IMR-90 (cell line): ENCODE results near the gene AWAT1. TPM values are rescaled to one million over a fixed set of nuclear protein-coding genes. Genes with fewer than 3 reads are reported as not detected.

ENCODE experiments used
- ATAC-seq: fragments of 200-7000 bp; cut with Tn5 transposase; 2 replicates; pipeline ENCODE4 v1.9.1; 2020; ENCODE audit warnings: low read depth, mild to moderate bottlenecking, moderate library complexity
- BruUV-seq: library from RNA; stranded (reverse); fragments of 400-500 nt; replicated peaks from 2 replicates; lab custom pipeline; 2021; lab: Mats Ljungman, UMichigan
- CTCF ChIA-PET: fragments of 300-600 bp; formaldehyde crosslinking; extraction: SDS; loops from one replicate; lab custom pipeline; 2021; ENCODE audit warnings: antibody characterized with exemption; lab: Yijun Ruan, JAX
- POLR2A ChIA-PET: fragments of 300-600 bp; sonication (Branson Sonifier 250); formaldehyde crosslinking; loops from one replicate; lab custom pipeline; 2022; ENCODE audit warnings: antibody characterized with exemption; ENCODE audit not compliant: unreplicated experiment; lab: Charles Lee
- DNase-seq: peaks from one replicate; pipeline ENCODE4 v3.0.0; 2013
- H2AFZ ChIP-seq: replicated peaks from 2 replicates; pipeline ENCODE3; 2013; ENCODE audit warnings: low read length, mild to moderate bottlenecking; ENCODE audit not compliant: poor library complexity
- H2AK5ac ChIP-seq: 2 replicates; pipeline ENCODE4 v1.6.1; 2013; ENCODE audit warnings: low read depth, low read length, inconsistent platforms
- H2AK9ac ChIP-seq: replicated peaks from 2 replicates; pipeline ENCODE3; 2013; ENCODE audit warnings: mild to moderate bottlenecking, low read depth, low read length, moderate library complexity; ENCODE audit not compliant: poor library complexity
- H2BK120ac ChIP-seq: 2 replicates; pipeline ENCODE4 v1.6.1; 2013; ENCODE audit warnings: low read depth, low read length, inconsistent platforms
- H2BK15ac ChIP-seq: 3 replicates; pipeline ENCODE4 v1.6.1; 2013; ENCODE audit warnings: low read depth, low read length, inconsistent platforms
- H2BK20ac ChIP-seq: 2 replicates; pipeline ENCODE4 v1.6.1; 2013; ENCODE audit warnings: low read depth, mild to moderate bottlenecking, inconsistent platforms, low read length, moderate library complexity
- H2BK5ac ChIP-seq: 2 replicates; pipeline ENCODE4 v1.6.1; 2013; ENCODE audit warnings: mild to moderate bottlenecking, low read depth, low read length, inconsistent platforms; ENCODE audit not compliant: poor library complexity, severe bottlenecking
- H3K14ac ChIP-seq: replicated peaks from 2 replicates; pipeline ENCODE4 v1.6.1; 2013; ENCODE audit warnings: low read depth, low read length, inconsistent platforms
- H3K18ac ChIP-seq: 2 replicates; pipeline ENCODE4 v1.6.1; 2013; ENCODE audit warnings: low read depth, low read length, control low read depth
- H3K23ac ChIP-seq: 2 replicates; pipeline ENCODE4 v1.6.1; 2013; ENCODE audit warnings: low read depth, low read length, inconsistent platforms
- H3K27ac ChIP-seq: 2 replicates; pipeline ENCODE4 v1.5.1; 2013; ENCODE audit warnings: mild to moderate bottlenecking, control low read depth, low read length; ENCODE audit not compliant: insufficient read depth
- H3K27me3 ChIP-seq: 2 replicates; pipeline ENCODE4 v1.6.1; 2013; ENCODE audit warnings: low read length; ENCODE audit not compliant: control insufficient read depth, insufficient read depth
- H3K36me3 ChIP-seq: 2 replicates; pipeline ENCODE4 v1.6.1; 2013; ENCODE audit warnings: low read length, mixed read lengths; ENCODE audit not compliant: control insufficient read depth, insufficient read depth
- H3K4ac ChIP-seq: 2 replicates; pipeline ENCODE4 v1.6.1; 2013; ENCODE audit warnings: low read depth, low read length, inconsistent platforms
- H3K4me1 ChIP-seq: 2 replicates; pipeline ENCODE4 v1.6.1; 2013; ENCODE audit warnings: low read length, mixed read lengths; ENCODE audit not compliant: control insufficient read depth, insufficient read depth
- H3K4me2 ChIP-seq: 2 replicates; pipeline ENCODE4 v1.6.1; 2013; ENCODE audit warnings: low read depth, mild to moderate bottlenecking, control low read depth, low read length, moderate library complexity
- H3K4me3 ChIP-seq: 2 replicates; pipeline ENCODE4 v1.5.1; 2013; ENCODE audit warnings: low read depth, mild to moderate bottlenecking, control low read depth, low read length, moderate library complexity; ENCODE audit not compliant: insufficient read depth
- H3K56ac ChIP-seq: 2 replicates; pipeline ENCODE4 v1.6.1; 2013; ENCODE audit warnings: low read length, inconsistent platforms; ENCODE audit not compliant: insufficient read depth; ENCODE audit errors: extremely low read depth
- H3K79me1 ChIP-seq, 2 experiments: 2 replicates each; pipeline ENCODE4 v1.6.1; 2013; ENCODE audit warnings: low read length in 2 of 2, inconsistent platforms in 1 of 2, low read depth in 1 of 2
- H3K9ac ChIP-seq: 2 replicates; pipeline ENCODE4 v1.6.1; 2013; ENCODE audit warnings: low read depth, low read length, control low read depth
- H3K9me1 ChIP-seq: 2 replicates; pipeline ENCODE4 v1.6.1; 2013; ENCODE audit warnings: low read length, inconsistent platforms; ENCODE audit not compliant: insufficient read depth
- H3K9me3 ChIP-seq: 2 replicates; pipeline ENCODE4 v1.6.1; 2013; ENCODE audit warnings: low read length; ENCODE audit not compliant: control insufficient read depth, insufficient read depth
- H4K20me1 ChIP-seq: 2 replicates; pipeline ENCODE4 v1.6.1; 2013; ENCODE audit warnings: low read length, inconsistent platforms; ENCODE audit not compliant: insufficient read depth
- H4K5ac ChIP-seq: 2 replicates; pipeline ENCODE4 v1.6.1; 2013; ENCODE audit warnings: mild to moderate bottlenecking, low read depth, low read length, control low read depth
- H4K8ac ChIP-seq, 2 experiments: 2 replicates each; pipeline ENCODE4 v1.6.1; 2013; ENCODE audit warnings: low read depth in 2 of 2, low read length in 2 of 2, control low read depth in 1 of 2, inconsistent platforms in 1 of 2
- H4K91ac ChIP-seq: 2 replicates; pipeline ENCODE4 v1.6.1; 2013; ENCODE audit warnings: low read depth, low read length, inconsistent platforms; ENCODE audit not compliant: insufficient read depth
- NFE2L2 ChIP-seq: fragments of 150-350 bp; IDR thresholded peaks from 2 replicates; pipeline ENCODE4 v1.6.1; 2016; ENCODE audit warnings: low read depth, mild to moderate bottlenecking, low read length
- WGBS, 2 experiments: methylation state at CpG; one replicate each; pipeline versions ENCODE4 v1.1.5 to v1.1.7; 2013; ENCODE audit warnings: missing lambda C conversion rate in 2 of 2; ENCODE audit not compliant: insufficient read length in 1 of 2; ENCODE audit errors: extremely low coverage in 2 of 2; 5-methylcytosine and 5-hydroxymethylcytosine counted together
- dilution Hi-C: fragments of 300-500 bp; cut with HindIII; formaldehyde crosslinking; loops from one replicate; pipeline ENCODE4 v1.14.3; 2018; ENCODE audit warnings: low sequenced_read_pairs; ENCODE audit not compliant: unreplicated experiment
- in situ Hi-C: fragments of 300-500 bp; cut with MboI; formaldehyde crosslinking; loops from 3 replicates; pipeline ENCODE4 v1.14.3; 2019; ENCODE audit warnings: low sequenced_read_pairs, inconsistent platforms, mixed read lengths
- intact Hi-C: fragments of 100-400 bp; cut with micrococcal nuclease; formaldehyde crosslinking; loops from 2 replicates; pipeline ENCODE4 v1.10.0; 2022
- polyA plus RNA-seq, 3 experiments: library from polyadenylated mRNA; depleted of rRNA; stranded (reverse); fragments of >200 nt; gene quantifications; 2 replicates each; pipeline ENCODE4 v1.2.3, GENCODE V29; 2012; ENCODE audit warnings: low replicate concordance in 1 of 3
- total RNA-seq: library from RNA; depleted of rRNA; stranded (reverse); fragments of >200 nt; gene quantifications from 2 replicates; pipeline ENCODE4 v1.2.3, GENCODE V29; 2012

The AWAT1 gene
- total and polyA plus RNA-seq, 2 of the 4 experiments (the other 2 are of a cell fraction): not detected

DNA sequence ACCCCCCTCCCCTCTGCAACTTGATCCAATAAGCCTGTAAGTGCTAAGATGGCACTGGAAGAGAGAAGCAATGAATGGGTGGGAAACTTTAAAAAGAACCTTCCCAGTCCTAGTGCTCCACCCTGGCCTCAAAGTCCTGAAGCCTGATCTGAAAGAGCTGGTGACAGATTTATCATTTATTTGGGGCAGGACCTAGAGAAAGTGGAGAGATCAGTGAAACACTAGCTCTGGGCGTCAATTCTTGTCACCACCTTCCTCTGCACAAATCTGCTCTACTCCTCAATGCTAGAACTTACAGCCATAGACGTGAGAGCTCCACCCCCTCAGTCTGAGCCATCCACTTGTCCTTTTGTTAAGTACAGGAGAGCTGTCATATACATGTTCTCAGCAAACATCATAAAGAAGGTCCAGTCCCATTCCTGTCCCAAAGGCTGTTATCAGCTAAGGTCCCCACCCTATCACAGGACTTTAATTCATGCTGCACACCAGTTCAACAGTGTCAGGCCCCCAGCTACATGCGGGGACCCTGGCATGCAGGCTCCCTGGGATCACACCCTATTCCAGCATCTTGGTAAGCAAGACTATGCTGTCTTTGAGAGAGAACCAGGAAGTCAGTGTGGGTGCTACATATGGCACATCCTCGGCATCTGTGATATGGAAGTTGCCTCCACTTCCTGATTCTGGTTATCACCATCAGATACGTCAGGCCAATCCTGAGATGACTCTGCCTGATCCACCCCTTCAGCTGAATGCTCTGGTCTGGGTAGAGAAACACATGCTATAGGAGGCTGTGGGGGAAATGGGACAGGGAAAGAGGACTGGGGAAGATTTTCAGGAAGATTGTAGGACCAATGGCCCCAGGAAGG is 23.2 kb downstream of the AWAT1 start:
- POLR2A ChIA-PET: no interaction called here

More for the DNA sequence above, 23.2 kb downstream of the AWAT1 start:
- Histone ChIP-seq H3K9me1 (no peaks in the 10 kb centered on the region), H3K27ac (no peak overlapping the region), H3K4me1 (no peaks in the 10 kb centered on the region; the same call in 1 of the 2 replicates), H3K18ac (no peak overlapping the region), H4K5ac (no peak overlapping the region), H3K56ac (no peak overlapping the region), H3K79me1 (no peaks in the 10 kb centered on the region), H3K14ac (no peak overlapping the region), H3K9me3 (no peaks in the 10 kb centered on the region), H2BK20ac (no peak overlapping the region), H4K20me1 (no peaks in the 10 kb centered on the region), H3K4ac (no peak overlapping the region), H2BK15ac (no peak overlapping the region), H4K8ac (no peak overlapping the region), H3K27me3 (peaks cover 11% of the 10 kb centered on the region), H2AFZ (no peak overlapping the region), H3K4me3 (no peak overlapping the region), H3K36me3 (no peaks in the 10 kb centered on the region), H3K23ac (no peak overlapping the region), H3K4me2 (no peak overlapping the region), H2AK9ac (no peak overlapping the region), H3K9ac (no peak overlapping the region), H2AK5ac (no peak overlapping the region), H4K91ac (no peak overlapping the region), H2BK120ac (no peak overlapping the region), H2BK5ac (no peak overlapping the region)
- no TSS peak for BruUV-seq
- ATAC-seq: no peak
- intact Hi-C loops (no loop called here), in situ Hi-C loops (no loop called here), dilution Hi-C loops (no loop called here)
- no CpG with 5 or more reads among the region's 5 CpGs for WGBS, 2 experiments
- no peak for DNase-seq
- CTCF ChIA-PET: no interaction called here
- no peak for TF ChIP-seq NFE2L2
